ENCODE measurements around the gene LRIT2. TPM values are rescaled to one million over a fixed set of nuclear protein-coding genes. Genes with fewer than 3 reads are reported as not detected.

LRIT2 gene
- total RNA-seq, 1 experiment from 2014 or later: not detected

GRCh38 chr10:84237199-84238051 is 12.1 kb upstream of the LRIT2 start:
- peak in 1 of 2 experiments; percentile 13 for TF ChIP-seq CTCF (IDR thresholded peaks at IDR 0.05; ENCODE audit: insufficient read depth in 1 of 2, low read depth in 1 of 2, low read length in 1 of 2, severe bottlenecking in 1 of 2, unreplicated experiment in 1 of 2)
- no peak overlapping the region for H3K27ac Mint-ChIP-seq (ENCODE audit: unreplicated experiment)
- no peak overlapping the region for H3K4me3 Mint-ChIP-seq (ENCODE audit: unreplicated experiment)
- DNase-seq: no peak
- intact Hi-C loops (cut with micrococcal nuclease; ENCODE audit: unreplicated experiment): no loop called here
- no TSS peak for BruUV-seq (replicated peaks)
- Histone ChIP-seq H3K4me3 (ENCODE audit: low read depth, low read length) (no peak overlapping the region), H3K4me1 (no peaks in the 10 kb centered on the region), H3K36me3 (ENCODE audit: control insufficient read depth, insufficient read depth, low read length) (no peaks in the 10 kb centered on the region), H3K27me3 (replicated peaks; ENCODE audit: control insufficient read depth, insufficient read depth, low read length) (no peaks in the 10 kb centered on the region), H3K9me3 (no peaks in the 10 kb centered on the region)
- ChIA-PET CTCF (interaction anchor here (0.6 kb wide), 1 partner anchor 1751 kb away, joined by 4 read pairs; no protein-coding TSS in a partner anchor), POLR2A (no interaction called here)
- no peaks in the 10 kb centered on the region for H3K36me3 Mint-ChIP-seq (ENCODE audit: insufficient read depth, unreplicated experiment)
- H3K27me3 Mint-ChIP-seq (ENCODE audit: insufficient read depth, unreplicated experiment): peaks cover 9% of the 10 kb centered on the region
- no peaks in the 10 kb centered on the region for H3K9me3 Mint-ChIP-seq (ENCODE audit: unreplicated experiment)
- no peaks in the 10 kb centered on the region for H3K4me1 Mint-ChIP-seq (ENCODE audit: low read depth, unreplicated experiment)

- no peaks in the 10 kb centered on the region for H3K36me3 ChIP-seq (ENCODE audit: control insufficient read depth, insufficient read depth, low read length)
- no peaks in the 10 kb centered on the region for H3K9me3 Mint-ChIP-seq (ENCODE audit: unreplicated experiment)
- no peaks in the 10 kb centered on the region for H3K36me3 Mint-ChIP-seq (ENCODE audit: insufficient read depth, unreplicated experiment)
- ChIA-PET POLR2A (no interaction called here), CTCF (interaction anchor here (0.6 kb wide), 1 partner anchor 1751 kb away, joined by 4 read pairs; no protein-coding TSS in a partner anchor)
- H3K27ac Mint-ChIP-seq (ENCODE audit: unreplicated experiment): no peak overlapping the region
- no peaks in the 10 kb centered on the region for H3K4me1 ChIP-seq
- no TSS peak for BruUV-seq (replicated peaks)
- intact Hi-C loops (cut with micrococcal nuclease; ENCODE audit: unreplicated experiment): no loop called here
- H3K4me3 Mint-ChIP-seq (ENCODE audit: unreplicated experiment): no peak overlapping the region
- no peaks in the 10 kb centered on the region for H3K9me3 ChIP-seq
- no peak for DNase-seq
- TF ChIP-seq CTCF (IDR thresholded peaks at IDR 0.05; ENCODE audit: insufficient read depth in 1 of 2, low read depth in 1 of 2, low read length in 1 of 2, severe bottlenecking in 1 of 2, unreplicated experiment in 1 of 2): no peak
- no peak overlapping the region for H3K4me3 ChIP-seq (ENCODE audit: low read depth, low read length)
- H3K27me3 Mint-ChIP-seq (ENCODE audit: insufficient read depth, unreplicated experiment): peaks cover 9% of the 10 kb centered on the region
- H3K27me3 ChIP-seq (replicated peaks; ENCODE audit: control insufficient read depth, insufficient read depth, low read length): no peaks in the 10 kb centered on the region
- H3K4me1 Mint-ChIP-seq (ENCODE audit: low read depth, unreplicated experiment): no peaks in the 10 kb centered on the region
These were observed 11.5 kb upstream of the LRIT2 start for GRCh38 chr10:84236807-84237198.

- no peaks in the 10 kb centered on the region for H3K9me3 Mint-ChIP-seq (ENCODE audit: unreplicated experiment)
- TF ChIP-seq CTCF (IDR thresholded peaks at IDR 0.05; ENCODE audit: insufficient read depth in 1 of 2, low read depth in 1 of 2, low read length in 1 of 2, severe bottlenecking in 1 of 2, unreplicated experiment in 1 of 2): no peak
- DNase-seq: no peak
- H3K9me3 ChIP-seq: no peaks in the 10 kb centered on the region
- H3K4me3 Mint-ChIP-seq (ENCODE audit: unreplicated experiment): no peak overlapping the region
- H3K27me3 Mint-ChIP-seq (ENCODE audit: insufficient read depth, unreplicated experiment): peaks cover 5% of the 10 kb centered on the region
- H3K4me1 ChIP-seq: no peaks in the 10 kb centered on the region
- H3K27ac Mint-ChIP-seq (ENCODE audit: unreplicated experiment): no peak overlapping the region
- H3K36me3 ChIP-seq (ENCODE audit: control insufficient read depth, insufficient read depth, low read length): no peaks in the 10 kb centered on the region
- ChIA-PET CTCF (no interaction called here), POLR2A (no interaction called here)
- intact Hi-C loops (cut with micrococcal nuclease; ENCODE audit: unreplicated experiment): no loop called here
- H3K27me3 ChIP-seq (replicated peaks; ENCODE audit: control insufficient read depth, insufficient read depth, low read length): no peaks in the 10 kb centered on the region
- no TSS peak for BruUV-seq (replicated peaks)
- no peaks in the 10 kb centered on the region for H3K36me3 Mint-ChIP-seq (ENCODE audit: insufficient read depth, unreplicated experiment)
- no peak overlapping the region for H3K4me3 ChIP-seq (ENCODE audit: low read depth, low read length)
- no peaks in the 10 kb centered on the region for H3K4me1 Mint-ChIP-seq (ENCODE audit: low read depth, unreplicated experiment)
These were observed 9.8 kb upstream of the LRIT2 start for GRCh38 chr10:84235096-84235495.
